SU-DHL-6 (cell line): ENCODE results near the gene MX1.

Experiments
- EZH2phosphoT487 ChIP-seq: fragments of 200-600 bp; sonication (generic), shearing (Covaris generic); conservative IDR thresholded peaks from 2 replicates; pipeline ENCODE4 v1.6.1; 2018; ENCODE audit warnings: mild to moderate bottlenecking, antibody characterized with exemption, low read length, moderate library complexity, mixed read lengths
- TF ChIP-seq, protein P1 (sequence below): fragments of 200-600 bp; sonication (generic); IDR thresholded peaks from one replicate; pipeline ENCODE4 v1.5.1; 2017; ENCODE audit warnings: antibody characterized with exemption, mild to moderate bottlenecking, low read length, moderate library complexity; ENCODE audit not compliant: insufficient read depth, poor library complexity, severe bottlenecking

GRCh38 chr21:41500931-41501381 lies 74.9 kb downstream of the MX1 start:
- TF ChIP-seq, protein P1, sequence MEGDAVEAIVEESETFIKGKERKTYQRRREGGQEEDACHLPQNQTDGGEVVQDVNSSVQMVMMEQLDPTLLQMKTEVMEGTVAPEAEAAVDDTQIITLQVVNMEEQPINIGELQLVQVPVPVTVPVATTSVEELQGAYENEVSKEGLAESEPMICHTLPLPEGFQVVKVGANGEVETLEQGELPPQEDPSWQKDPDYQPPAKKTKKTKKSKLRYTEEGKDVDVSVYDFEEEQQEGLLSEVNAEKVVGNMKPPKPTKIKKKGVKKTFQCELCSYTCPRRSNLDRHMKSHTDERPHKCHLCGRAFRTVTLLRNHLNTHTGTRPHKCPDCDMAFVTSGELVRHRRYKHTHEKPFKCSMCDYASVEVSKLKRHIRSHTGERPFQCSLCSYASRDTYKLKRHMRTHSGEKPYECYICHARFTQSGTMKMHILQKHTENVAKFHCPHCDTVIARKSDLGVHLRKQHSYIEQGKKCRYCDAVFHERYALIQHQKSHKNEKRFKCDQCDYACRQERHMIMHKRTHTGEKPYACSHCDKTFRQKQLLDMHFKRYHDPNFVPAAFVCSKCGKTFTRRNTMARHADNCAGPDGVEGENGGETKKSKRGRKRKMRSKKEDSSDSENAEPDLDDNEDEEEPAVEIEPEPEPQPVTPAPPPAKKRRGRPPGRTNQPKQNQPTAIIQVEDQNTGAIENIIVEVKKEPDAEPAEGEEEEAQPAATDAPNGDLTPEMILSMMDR = no peak
- TF ChIP-seq EZH2phosphoT487 = no peak
